ENCODE measurements around the gene C3AR1.

- no peak for TF ChIP-seq CTCF (conservative IDR thresholded peaks at IDR 0.05; ENCODE audit: low read length)
- no peak for TF ChIP-seq EZH2phosphoT487 (IDR thresholded peaks at IDR 0.05; ENCODE audit: borderline replicate concordance, low read depth, low read length)
Observed at GRCh38 chr12:8026291-8026900, 39.8 kb downstream of the C3AR1 start.
